CD4-positive, alpha-beta T cell (primary cell): Measurements from ENCODE around the gene ZNF185. TPM values are rescaled to one million over a fixed set of nuclear protein-coding genes. Genes with fewer than 3 reads are reported as not detected.

ENCODE experiments used
- ATAC-seq: fragments of 200-7000 bp; cut with Tn5 transposase; one replicate; pipeline ENCODE4 v1.10.0; 2022; ENCODE audit warnings: mild to moderate bottlenecking; ENCODE audit not compliant: poor library complexity
- CTCF ChIA-PET: fragments of 350-600 bp; sonication (Branson Sonifier 250); formaldehyde crosslinking; loops from one replicate; lab custom pipeline; 2021; ENCODE audit warnings: antibody characterized with exemption, inconsistent platforms; lab: Charles Lee
- POLR2A ChIA-PET: fragments of 350-600 bp; sonication (Branson Sonifier 250); formaldehyde crosslinking; loops from one replicate; lab custom pipeline; 2021; ENCODE audit warnings: antibody characterized with exemption, inconsistent platforms; lab: Charles Lee
- DNase-seq, 14 experiments: peaks; one replicate each; pipeline ENCODE4 v3.0.0-alpha.2; 2013 to 2020; ENCODE audit warnings: mixed read lengths in 2 of 14
- H3K27ac ChIP-seq, 2 donors: one replicate each; pipeline versions ENCODE4 v1.5.1 to v1.7.0; 2013; ENCODE audit warnings: low read length in 2 of 2, low read depth in 1 of 2, mild to moderate bottlenecking in 1 of 2
- H3K27me3 ChIP-seq, 2 experiments: 1 replicate in 1 of 2; 2 replicates in 1 of 2; pipeline versions ENCODE4 v1.6.1 to v1.7.0; 2013; ENCODE audit warnings: low read length in 2 of 2, control low read depth in 1 of 2, mild to moderate bottlenecking in 1 of 2, moderate library complexity in 1 of 2; ENCODE audit not compliant: insufficient read depth in 2 of 2, control insufficient read depth in 1 of 2
- H3K36me3 ChIP-seq: one replicate; pipeline ENCODE4 v1.6.1; 2013; ENCODE audit warnings: low read length, control low read depth; ENCODE audit not compliant: insufficient read depth
- H3K4me1 ChIP-seq: one replicate; pipeline ENCODE4 v1.6.1; 2013; ENCODE audit warnings: low read length, control low read depth; ENCODE audit not compliant: insufficient read depth
- H3K4me3 ChIP-seq: one replicate; pipeline ENCODE4 v1.5.1; 2013; ENCODE audit warnings: mild to moderate bottlenecking, low read length, moderate library complexity
- H3K9me3 ChIP-seq, 2 experiments: 1 replicate in 1 of 2; 2 replicates in 1 of 2; pipeline versions ENCODE4 v1.6.1 to v1.7.0; 2013; ENCODE audit warnings: low read length in 2 of 2, mild to moderate bottlenecking in 2 of 2, control low read depth in 1 of 2, moderate library complexity in 1 of 2; ENCODE audit not compliant: control insufficient read depth in 1 of 2, insufficient read depth in 1 of 2
- H3K27ac Mint-ChIP-seq: one replicate; pipeline ENCODE4 v1.8.0; 2020; ENCODE audit warnings: mixed read lengths
- H3K27me3 Mint-ChIP-seq: one replicate; pipeline ENCODE4 v1.8.0; 2021; ENCODE audit warnings: mixed read lengths
- H3K36me3 Mint-ChIP-seq: one replicate; pipeline ENCODE4 v1.8.0; 2021; ENCODE audit warnings: low read depth, mixed read lengths
- H3K4me1 Mint-ChIP-seq: one replicate; pipeline ENCODE4 v1.8.0; 2021; ENCODE audit warnings: low read depth, mixed read lengths
- H3K4me3 Mint-ChIP-seq: one replicate; pipeline ENCODE4 v1.8.0; 2020; ENCODE audit warnings: mild to moderate bottlenecking, mixed read lengths
- H3K9me3 Mint-ChIP-seq: one replicate; pipeline ENCODE4 v1.8.0; 2020; ENCODE audit warnings: mixed read lengths
- CTCF ChIP-seq: fragments of 200-600 bp; IDR thresholded peaks from one replicate; pipeline ENCODE4 v1.8.0; 2022; ENCODE audit warnings: antibody characterized with exemption, mild to moderate bottlenecking
- intact Hi-C, 2 experiments: fragments of 100-400 bp; cut with DNase I in 1 of 2; cut with micrococcal nuclease in 1 of 2; formaldehyde crosslinking; loops; one replicate each; pipeline versions ENCODE4 v1.15.1 to v1.9.0; 2023 to 2025; cut with DNase I, micrococcal nuclease
- total RNA-seq, 174 experiments: library from RNA in 2 of 174; stranded (reverse) in 2 of 174; gene quantifications; one replicate each; pipeline ENCODE4 v1.2.3 and lab custom pipeline; 2021 to 2026

ZNF185 gene
- total RNA-seq, 2 experiments from 2014 or later = 1.4 to 1.5 TPM

DNA sequence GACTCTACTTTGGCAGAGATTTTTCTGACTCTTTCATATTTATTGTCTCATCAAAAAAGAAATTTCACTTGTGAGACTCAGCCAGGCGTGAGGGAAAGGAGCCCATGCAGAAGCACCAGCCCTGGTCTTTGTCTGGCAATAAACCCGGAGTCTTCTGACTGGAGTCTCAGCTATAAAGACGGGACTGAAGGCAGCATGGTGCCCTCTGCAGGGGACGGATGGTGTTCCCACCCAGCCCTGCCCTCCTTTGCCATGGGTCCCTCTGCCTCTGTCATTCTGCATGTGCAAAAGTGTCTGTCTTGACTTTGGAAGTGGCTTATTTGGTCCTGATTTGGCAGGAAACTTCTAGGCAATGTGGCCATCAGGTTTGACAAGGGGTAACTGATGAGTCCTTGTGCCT is 14.2 kb downstream of the ZNF185 start:
- intact Hi-C loops = no loop called here
- no peaks in the 10 kb centered on the region for H3K36me3 ChIP-seq
- ATAC-seq (no peak), DNase-seq (no peak)
- no peaks in the 10 kb centered on the region for H3K36me3 Mint-ChIP-seq
- H3K4me1 ChIP-seq = no peaks in the 10 kb centered on the region
- no peak overlapping the region for H3K4me3 Mint-ChIP-seq
- H3K9me3 ChIP-seq = no peaks in the 10 kb centered on the region
- ChIA-PET POLR2A (no interaction called here), CTCF (no interaction called here)
- no peaks in the 10 kb centered on the region for H3K9me3 Mint-ChIP-seq
- H3K27ac ChIP-seq = no peak overlapping the region
- no peak overlapping the region for H3K27ac Mint-ChIP-seq
- H3K27me3 Mint-ChIP-seq = peaks cover 2% of the 10 kb centered on the region
- no peaks in the 10 kb centered on the region for H3K4me1 Mint-ChIP-seq
- no peak overlapping the region for H3K4me3 ChIP-seq
- H3K27me3 ChIP-seq = no peaks in the 10 kb centered on the region
- TF ChIP-seq CTCF = no peak

GRCh38 chrX:152912641-152913040 is 14.8 kb downstream of the ZNF185 start:
- no peaks in the 10 kb centered on the region for H3K36me3 ChIP-seq
- H3K27ac Mint-ChIP-seq = no peak overlapping the region
- no peaks in the 10 kb centered on the region for H3K27me3 Mint-ChIP-seq

GRCh38 chrX:152913346-152913745 is 15.5 kb downstream of the ZNF185 start:
- CTCF ChIA-PET = no interaction called here
- no peaks in the 10 kb centered on the region for H3K9me3 Mint-ChIP-seq
- no peaks in the 10 kb centered on the region for H3K36me3 Mint-ChIP-seq
- no peak overlapping the region for H3K27ac ChIP-seq
- intact Hi-C loops = no loop called here
- no peaks in the 10 kb centered on the region for H3K4me1 Mint-ChIP-seq
- H3K36me3 ChIP-seq = no peaks in the 10 kb centered on the region
- no peak overlapping the region for H3K4me3 ChIP-seq
- ATAC-seq = no peak
- POLR2A ChIA-PET = no interaction called here
- no peak overlapping the region for H3K4me3 Mint-ChIP-seq
- no peaks in the 10 kb centered on the region for H3K9me3 ChIP-seq
- no peak overlapping the region for H3K27ac Mint-ChIP-seq
- no peaks in the 10 kb centered on the region for H3K27me3 ChIP-seq
- no peaks in the 10 kb centered on the region for H3K27me3 Mint-ChIP-seq
- no peaks in the 10 kb centered on the region for H3K4me1 ChIP-seq
- no peak for TF ChIP-seq CTCF
- DNase-seq = peak in 2 of 14 experiments; percentile 9 to 21

More at GRCh38 chrX:152912641-152913040, 14.8 kb downstream of the ZNF185 start:
- Histone ChIP-seq H3K27me3 (no peaks in the 10 kb centered on the region), H3K4me3 (no peak overlapping the region), H3K9me3 (no peaks in the 10 kb centered on the region), H3K27ac (no peak overlapping the region), H3K4me1 (no peaks in the 10 kb centered on the region)
- DNase-seq (no peak), ATAC-seq (no peak)
- H3K9me3 Mint-ChIP-seq = no peaks in the 10 kb centered on the region
- no peak for TF ChIP-seq CTCF
- CTCF ChIA-PET = no interaction called here
- POLR2A ChIA-PET = no interaction called here
- no peaks in the 10 kb centered on the region for H3K4me1 Mint-ChIP-seq
- no peak overlapping the region for H3K4me3 Mint-ChIP-seq
- intact Hi-C loops = no loop called here
- H3K36me3 Mint-ChIP-seq = no peaks in the 10 kb centered on the region
